ENCODE data around the gene NUPR1. TPM values are rescaled to one million over a fixed set of nuclear protein-coding genes. Genes with fewer than 3 reads are reported as not detected.
A peak's percentile ranks its signal among the peaks of the same experiment; 100 is the strongest.
"Not testable (repeated sequence)": the region's sequence is repeated elsewhere in the genome, so short reads cannot be mapped to it uniquely, and the experiment has no call there.

NUPR1 gene
- total RNA-seq, 1 donor from 2014 or later, result not detected

GRCh38 chr16:28491230-28491969, 47.4 kb downstream of the NUPR1 start:
- H3K36me3 Mint-ChIP-seq, result no peaks in the 10 kb centered on the region
- DNase-seq (ENCODE audit: low spot score), result peak; percentile 64
- H4K20me1 ChIP-seq (ENCODE audit: low read depth), result no peaks in the 10 kb centered on the region
- peak overlapping the region; percentile 97 for H3K4me3 Mint-ChIP-seq
- peaks cover 13% of the 10 kb centered on the region for H3K27me3 Mint-ChIP-seq (ENCODE audit: insufficient read depth, low read depth)
- H3K4me2 ChIP-seq, result peak overlapping the region; percentile 83
- H3K27ac ChIP-seq, result no peak overlapping the region
- no peaks in the 10 kb centered on the region for H3F3A ChIP-seq (ENCODE audit: low read depth)
- H3K36me3 ChIP-seq, result no peaks in the 10 kb centered on the region
- H3K9ac ChIP-seq, result peak overlapping the region; percentile 86
- H3K4me1 ChIP-seq, result no peaks in the 10 kb centered on the region
- H3K9me3 Mint-ChIP-seq, result no peaks in the 10 kb centered on the region
- no peaks in the 10 kb centered on the region for H3K27me3 ChIP-seq
- no peak for TF ChIP-seq EZH2phosphoT487 (IDR thresholded peaks at IDR 0.05)
- TF ChIP-seq EZH2 (IDR thresholded peaks at IDR 0.05), result no peak
- peak overlapping the region; percentile 99 for H2AFZ ChIP-seq (replicated peaks)
- no peak overlapping the region for H3K27ac Mint-ChIP-seq
- no peaks in the 10 kb centered on the region for H3K9me3 ChIP-seq (ENCODE audit: low read depth)
- H3K4me3 ChIP-seq, result peak overlapping the region; percentile 89
- H3K4me1 Mint-ChIP-seq, result no peaks in the 10 kb centered on the region
- H3K79me2 ChIP-seq (ENCODE audit: low read depth), result no peaks in the 10 kb centered on the region

- Histone ChIP-seq H4K20me1 (ENCODE audit: low read depth) (no peaks in the 10 kb centered on the region), H3K27ac (no peak overlapping the region), H3F3A (ENCODE audit: low read depth) (no peaks in the 10 kb centered on the region), H3K9me3 (ENCODE audit: low read depth) (no peaks in the 10 kb centered on the region), H3K9ac (no peak overlapping the region), H3K27me3 (no peaks in the 10 kb centered on the region), H3K4me1 (no peaks in the 10 kb centered on the region), H2AFZ (replicated peaks) (no peak overlapping the region), H3K4me2 (no peak overlapping the region), H3K4me3 (no peak overlapping the region), H3K36me3 (no peaks in the 10 kb centered on the region), H3K79me2 (ENCODE audit: low read depth) (no peaks in the 10 kb centered on the region)
- TF ChIP-seq CTCF (IDR thresholded peaks at IDR 0.05) (no peak), EZH2 (IDR thresholded peaks at IDR 0.05) (no peak), EZH2phosphoT487 (IDR thresholded peaks at IDR 0.05) (no peak)
- H3K27me3 Mint-ChIP-seq (ENCODE audit: insufficient read depth, low read depth), result peaks cover 2% of the 10 kb centered on the region
- H3K9me3 Mint-ChIP-seq, result no peaks in the 10 kb centered on the region
- no peaks in the 10 kb centered on the region for H3K36me3 Mint-ChIP-seq
- H3K4me1 Mint-ChIP-seq, result no peaks in the 10 kb centered on the region
- no peak overlapping the region for H3K27ac Mint-ChIP-seq
- no peak overlapping the region for H3K4me3 Mint-ChIP-seq
- DNase-seq (ENCODE audit: low spot score), result no peak
Observed at GRCh38 chr16:28486266-28486665, 52.5 kb downstream of the NUPR1 start.

- not testable (repeated sequence) for H3K27ac Mint-ChIP-seq; H3K9me3 ChIP-seq (ENCODE audit: low read depth); H3K36me3 ChIP-seq; H3K36me3 Mint-ChIP-seq; DNase-seq (ENCODE audit: low spot score); H3F3A ChIP-seq (ENCODE audit: low read depth); H3K4me3 ChIP-seq; H3K27me3 Mint-ChIP-seq (ENCODE audit: insufficient read depth, low read depth); H2AFZ ChIP-seq (replicated peaks); H3K9me3 Mint-ChIP-seq; H3K27me3 ChIP-seq; H4K20me1 ChIP-seq (ENCODE audit: low read depth); H3K4me1 ChIP-seq; H3K27ac ChIP-seq; H3K4me1 Mint-ChIP-seq; H3K9ac ChIP-seq; H3K79me2 ChIP-seq (ENCODE audit: low read depth); H3K4me3 Mint-ChIP-seq; H3K4me2 ChIP-seq
Observed at GRCh38 chr16:28483361-28483760, 55.4 kb downstream of the NUPR1 start.

Other genes starting within 250 kb of the NUPR1 start
- 4.6 and 16.4 TPM in 2 replicates for gene SBK1, start 246.4 kb downstream of the NUPR1 start, total RNA-seq (ENCODE audit: low replicate concordance)
- gene NPIPB6, start 175.5 kb downstream of the NUPR1 start, total RNA-seq (ENCODE audit: low replicate concordance), result 1.3 and 6.2 TPM in 2 replicates
- gene EIF3CL, start 135.1 kb downstream of the NUPR1 start, total RNA-seq (ENCODE audit: low replicate concordance), result 58.1 and 104 TPM in 2 replicates
- gene NPIPB7, start 66.6 kb downstream of the NUPR1 start, total RNA-seq (ENCODE audit: low replicate concordance), result not detected in 2 replicates
- 4.4 and 21.2 TPM in 2 replicates for gene CLN3, start 46.9 kb downstream of the NUPR1 start, total RNA-seq (ENCODE audit: low replicate concordance)
- 0.15 TPM in 1 of 2 replicates, not detected in the other for gene APOBR, start 44.3 kb downstream of the NUPR1 start, total RNA-seq (ENCODE audit: low replicate concordance)
- gene IL27, start 32.1 kb downstream of the NUPR1 start, total RNA-seq (ENCODE audit: low replicate concordance), result not detected in 2 replicates
- gene SGF29, start 14.9 kb upstream of the NUPR1 start, total RNA-seq (ENCODE audit: low replicate concordance), result 5.3 and 16.4 TPM in 2 replicates
- 0.12 TPM in 1 of 2 replicates, not detected in the other for gene SULT1A2, start 58.1 kb upstream of the NUPR1 start, total RNA-seq (ENCODE audit: low replicate concordance)
- gene SULT1A1, start 71.1 kb upstream of the NUPR1 start, total RNA-seq (ENCODE audit: low replicate concordance), result 2.3 and 4.2 TPM in 2 replicates
- not detected in 2 replicates for gene NPIPB8, start 99.1 kb upstream of the NUPR1 start, total RNA-seq (ENCODE audit: low replicate concordance)
- 172 and 237 TPM in 2 replicates for gene EIF3C, start 172.5 kb upstream of the NUPR1 start, total RNA-seq (ENCODE audit: low replicate concordance)
- gene NPIPB9, start 212.8 kb upstream of the NUPR1 start, total RNA-seq (ENCODE audit: low replicate concordance), result 2.8 TPM in 1 of 2 replicates, not detected in the other